Thyroid gland (tissue), 4 donors: ENCODE results near the gene SAE1.

Source experiments
- CTCF ChIP-seq, 6 experiments: fragments of 200-600 bp in 3 of 6; fragments of 450-650 bp in 3 of 6; sonication (generic) in 3 of 6; IDR thresholded peaks; one replicate each; pipeline ENCODE4 v1.5.1; 2016 to 2019; ENCODE audit warnings: antibody characterized with exemption in 6 of 6, mild to moderate bottlenecking in 2 of 6, inconsistent platforms in 1 of 6, moderate library complexity in 1 of 6
- POLR2A ChIP-seq, 2 donors: fragments of 450-650 bp; IDR thresholded peaks; one replicate each; pipeline ENCODE4 v1.6.1; 2017; ENCODE audit warnings: antibody characterized with exemption in 2 of 2, mild to moderate bottlenecking in 2 of 2, moderate library complexity in 1 of 2

- no peak for TF ChIP-seq CTCF (IDR thresholded peaks at IDR 0.05)
- no peak for TF ChIP-seq POLR2A (IDR thresholded peaks at IDR 0.05)
Observed at GRCh38 chr19:47253467-47253881, 122.8 kb downstream of the SAE1 start.
